Measurements from ENCODE around the gene LCLAT1. TPM values are rescaled to one million over a fixed set of nuclear protein-coding genes. Genes with fewer than 3 reads are reported as not detected.

LCLAT1 gene
- total and polyA plus RNA-seq, 2 of the 4 experiments (the other 2 are of a cell fraction), result 7.5 to 11.5 TPM

DNA sequence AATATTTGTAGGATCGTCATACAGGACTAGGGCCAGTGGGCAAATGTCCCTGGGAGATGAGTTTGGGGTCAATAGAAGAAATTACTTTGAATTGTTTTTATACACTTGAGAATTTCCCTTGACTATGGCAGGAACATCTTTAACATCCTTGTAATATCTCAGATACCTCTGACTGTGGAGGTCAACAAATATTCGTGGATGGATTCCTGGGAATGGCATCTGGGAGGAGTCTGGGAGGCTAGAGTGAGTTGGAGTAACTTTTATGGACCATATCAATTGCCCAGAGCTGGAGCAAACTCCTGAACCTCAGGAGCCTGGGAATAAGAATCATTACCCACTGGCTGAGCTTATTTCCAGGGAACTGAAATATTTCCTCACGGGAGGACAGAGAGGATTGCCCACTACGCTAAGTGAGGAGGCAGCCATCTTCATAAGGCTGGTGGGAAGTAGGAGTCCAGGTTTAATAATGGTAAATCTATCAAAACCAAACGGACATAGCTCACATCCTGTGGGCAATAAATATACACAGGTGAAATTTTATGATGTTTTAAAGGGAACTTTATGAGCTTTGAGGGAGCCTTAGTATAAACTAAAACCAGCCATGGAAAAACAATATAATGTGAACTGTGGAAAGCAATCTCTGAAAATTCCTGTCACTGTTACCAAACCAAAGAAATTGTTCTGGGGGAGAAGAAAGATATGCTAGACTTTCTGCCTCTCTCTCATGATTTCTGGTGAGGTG lies 44.4 kb upstream of the LCLAT1 start (continued):
- TF ChIP-seq, protein P1, sequence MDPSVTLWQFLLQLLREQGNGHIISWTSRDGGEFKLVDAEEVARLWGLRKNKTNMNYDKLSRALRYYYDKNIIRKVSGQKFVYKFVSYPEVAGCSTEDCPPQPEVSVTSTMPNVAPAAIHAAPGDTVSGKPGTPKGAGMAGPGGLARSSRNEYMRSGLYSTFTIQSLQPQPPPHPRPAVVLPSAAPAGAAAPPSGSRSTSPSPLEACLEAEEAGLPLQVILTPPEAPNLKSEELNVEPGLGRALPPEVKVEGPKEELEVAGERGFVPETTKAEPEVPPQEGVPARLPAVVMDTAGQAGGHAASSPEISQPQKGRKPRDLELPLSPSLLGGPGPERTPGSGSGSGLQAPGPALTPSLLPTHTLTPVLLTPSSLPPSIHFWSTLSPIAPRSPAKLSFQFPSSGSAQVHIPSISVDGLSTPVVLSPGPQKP (IDR thresholded peaks at IDR 0.05; ENCODE audit: borderline replicate concordance, low read depth, low read length), result no peak
